OCI-LY7 (cell line): Measurements from ENCODE around the gene PIK3C2B. TPM values are rescaled to one million over a fixed set of nuclear protein-coding genes. Genes with fewer than 3 reads are reported as not detected.

ENCODE experiments used
- BruUV-seq: library from RNA; stranded (reverse); fragments of 400-500 nt; replicated peaks from 2 replicates; lab custom pipeline; 2021; lab: Mats Ljungman, UMichigan
- CTCF ChIA-PET: fragments of 300-600 bp; sonication (Branson Sonifier 250); formaldehyde crosslinking; loops from one replicate; lab custom pipeline; 2022; ENCODE audit warnings: antibody characterized with exemption; ENCODE audit not compliant: unreplicated experiment; lab: Charles Lee
- POLR2A ChIA-PET: fragments of 300-600 bp; sonication (Branson Sonifier 250); formaldehyde crosslinking; loops from one replicate; lab custom pipeline; 2022; ENCODE audit warnings: antibody characterized with exemption; lab: Charles Lee
- DNase-seq: peaks from one replicate; pipeline ENCODE4 v3.0.0-alpha.2; 2015; ENCODE audit warnings: low spot score
- H2AFZ ChIP-seq: fragments of 200-600 bp; sonication (generic), shearing (Covaris generic); 2 replicates; pipeline ENCODE4 v1.6.1; 2014; ENCODE audit warnings: mild to moderate bottlenecking, antibody characterized with exemption, low read length, moderate library complexity
- H3K27ac ChIP-seq: fragments of 200-600 bp; sonication (generic); 2 replicates; pipeline ENCODE4 v1.5.1; 2014; ENCODE audit warnings: mixed run types, low read depth, mild to moderate bottlenecking, moderate library complexity, low read length, inconsistent platforms; ENCODE audit not compliant: poor library complexity, severe bottlenecking
- H3K36me3 ChIP-seq: fragments of 200-600 bp; sonication (generic); 2 replicates; pipeline ENCODE4 v1.6.1; 2014; ENCODE audit warnings: mild to moderate bottlenecking, antibody characterized with exemption, low read length, moderate library complexity, mixed read lengths; ENCODE audit not compliant: insufficient read depth
- H3K4me1 ChIP-seq: fragments of 200-600 bp; sonication (generic); 2 replicates; pipeline ENCODE4 v1.5.1; 2014; ENCODE audit warnings: mild to moderate bottlenecking, low read length; ENCODE audit not compliant: insufficient read depth, poor library complexity, severe bottlenecking
- H3K4me2 ChIP-seq: fragments of 200-600 bp; sonication (generic); 2 replicates; pipeline ENCODE4 v1.6.1; 2014; ENCODE audit warnings: mild to moderate bottlenecking, low read length
- H3K4me3 ChIP-seq: fragments of 200-600 bp; sonication (generic); 2 replicates; pipeline ENCODE4 v1.5.1; 2014; ENCODE audit warnings: mild to moderate bottlenecking, low read depth, low read length; ENCODE audit not compliant: poor library complexity, severe bottlenecking
- H3K79me2 ChIP-seq: fragments of 200-600 bp; sonication (generic); 2 replicates; pipeline ENCODE4 v1.6.1; 2016; ENCODE audit warnings: low read depth, mild to moderate bottlenecking, low read length, moderate library complexity, mixed read lengths; ENCODE audit not compliant: insufficient read depth
- H3K9me2 ChIP-seq: fragments of 200-600 bp; sonication (generic); 2 replicates; pipeline ENCODE4 v1.6.1; 2016; ENCODE audit warnings: mild to moderate bottlenecking, low read length, mixed read lengths; ENCODE audit not compliant: insufficient read depth
- H3K9me3 ChIP-seq: fragments of 200-600 bp; sonication (generic); 2 replicates; pipeline ENCODE4 v1.6.1; 2014; ENCODE audit warnings: mild to moderate bottlenecking, mixed run types, low read length, mixed read lengths
- H4K20me1 ChIP-seq: fragments of 200-600 bp; sonication (generic); 2 replicates; pipeline ENCODE4 v1.6.1; 2014; ENCODE audit warnings: mild to moderate bottlenecking, antibody characterized with exemption, low read length, moderate library complexity, mixed read lengths; ENCODE audit not compliant: insufficient read depth
- EZH2phosphoT487 ChIP-seq: fragments of 200-600 bp; sonication (generic); IDR thresholded peaks from 2 replicates; pipeline ENCODE4 v1.6.1; 2018; ENCODE audit warnings: low read depth, borderline replicate concordance, mild to moderate bottlenecking, mixed run types, antibody characterized with exemption, low read length, moderate library complexity, mixed read lengths
- intact Hi-C: fragments of 100-400 bp; cut with micrococcal nuclease; formaldehyde crosslinking; loops from one replicate; pipeline ENCODE4 v1.10.0; 2022; ENCODE audit not compliant: unreplicated experiment
- total RNA-seq, 2 experiments: library from RNA; depleted of rRNA in 1 of 2; stranded (reverse); fragments of >200 nt in 1 of 2; shearing (Covaris generic) in 1 of 2; gene quantifications; 2 replicates each; pipeline ENCODE4 v1.2.3, GENCODE V29; 2014 to 2022
- TF ChIP-seq, protein P1 (sequence below): fragments of 200-600 bp; sonication (generic); conservative IDR thresholded peaks from 2 replicates; pipeline ENCODE4 v1.5.1; 2014; ENCODE audit warnings: mild to moderate bottlenecking, antibody characterized with exemption, low read length, moderate library complexity, mixed read lengths

PIK3C2B gene
- total RNA-seq, 2 experiments from 2014 or later: 12.5 to 43.9 TPM

DNA sequence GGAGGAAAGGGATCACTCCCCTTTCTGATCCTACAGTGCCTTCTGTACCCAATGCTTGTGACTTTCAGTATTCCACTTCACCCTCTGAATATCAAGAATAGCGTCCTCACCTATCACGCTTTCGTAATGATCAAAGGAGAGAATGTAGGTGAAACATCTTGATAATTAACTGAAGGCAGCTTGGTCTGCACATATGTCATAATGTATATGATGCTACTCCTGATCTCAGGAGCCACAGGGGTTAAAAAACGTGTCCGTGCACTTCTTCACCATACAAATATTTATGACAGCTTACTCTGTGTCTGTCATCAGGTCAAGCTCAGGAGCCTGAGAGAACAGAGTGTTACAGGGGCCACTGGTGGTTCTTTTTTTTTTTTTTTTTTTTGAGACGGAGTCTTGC lies 1.2 kb upstream of the PIK3C2B start:
- Histone ChIP-seq H3K79me2 (no peaks in the 10 kb centered on the region), H3K9me3 (no peaks in the 10 kb centered on the region), H3K36me3 (no peaks in the 10 kb centered on the region; the same call in 1 of the 2 replicates), H2AFZ (no peak overlapping the region), H3K27ac (peak overlapping the region; percentile 41), H3K4me1 (peaks cover 54% of the 10 kb centered on the region), H4K20me1 (no peaks in the 10 kb centered on the region; the same call in 1 of the 2 replicates), H3K9me2 (no peaks in the 10 kb centered on the region), H3K4me3 (peak overlapping the region; percentile 79), H3K4me2 (peak overlapping the region; percentile 91)
- TSS peak; percentile 94 for BruUV-seq
- intact Hi-C loops: loop anchor here (2.0 kb wide), 1 partner anchor 49 kb away; no protein-coding TSS in a partner anchor
- ChIA-PET CTCF (interaction anchor here (0.6 to 4.0 kb wide), 3 partner anchors 14 to 52 kb away, joined by 3 to 26 read pairs (median 3); no protein-coding TSS in a partner anchor), POLR2A (interaction anchor here (0.6 to 5.0 kb wide), 5 partner anchors 11 to 64 kb away, joined by 3 to 58 read pairs (median 4); no protein-coding TSS in a partner anchor)
- DNase-seq: no peak
- TF ChIP-seq, protein P1, sequence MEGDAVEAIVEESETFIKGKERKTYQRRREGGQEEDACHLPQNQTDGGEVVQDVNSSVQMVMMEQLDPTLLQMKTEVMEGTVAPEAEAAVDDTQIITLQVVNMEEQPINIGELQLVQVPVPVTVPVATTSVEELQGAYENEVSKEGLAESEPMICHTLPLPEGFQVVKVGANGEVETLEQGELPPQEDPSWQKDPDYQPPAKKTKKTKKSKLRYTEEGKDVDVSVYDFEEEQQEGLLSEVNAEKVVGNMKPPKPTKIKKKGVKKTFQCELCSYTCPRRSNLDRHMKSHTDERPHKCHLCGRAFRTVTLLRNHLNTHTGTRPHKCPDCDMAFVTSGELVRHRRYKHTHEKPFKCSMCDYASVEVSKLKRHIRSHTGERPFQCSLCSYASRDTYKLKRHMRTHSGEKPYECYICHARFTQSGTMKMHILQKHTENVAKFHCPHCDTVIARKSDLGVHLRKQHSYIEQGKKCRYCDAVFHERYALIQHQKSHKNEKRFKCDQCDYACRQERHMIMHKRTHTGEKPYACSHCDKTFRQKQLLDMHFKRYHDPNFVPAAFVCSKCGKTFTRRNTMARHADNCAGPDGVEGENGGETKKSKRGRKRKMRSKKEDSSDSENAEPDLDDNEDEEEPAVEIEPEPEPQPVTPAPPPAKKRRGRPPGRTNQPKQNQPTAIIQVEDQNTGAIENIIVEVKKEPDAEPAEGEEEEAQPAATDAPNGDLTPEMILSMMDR: no peak
- no peak for TF ChIP-seq EZH2phosphoT487

DNA sequence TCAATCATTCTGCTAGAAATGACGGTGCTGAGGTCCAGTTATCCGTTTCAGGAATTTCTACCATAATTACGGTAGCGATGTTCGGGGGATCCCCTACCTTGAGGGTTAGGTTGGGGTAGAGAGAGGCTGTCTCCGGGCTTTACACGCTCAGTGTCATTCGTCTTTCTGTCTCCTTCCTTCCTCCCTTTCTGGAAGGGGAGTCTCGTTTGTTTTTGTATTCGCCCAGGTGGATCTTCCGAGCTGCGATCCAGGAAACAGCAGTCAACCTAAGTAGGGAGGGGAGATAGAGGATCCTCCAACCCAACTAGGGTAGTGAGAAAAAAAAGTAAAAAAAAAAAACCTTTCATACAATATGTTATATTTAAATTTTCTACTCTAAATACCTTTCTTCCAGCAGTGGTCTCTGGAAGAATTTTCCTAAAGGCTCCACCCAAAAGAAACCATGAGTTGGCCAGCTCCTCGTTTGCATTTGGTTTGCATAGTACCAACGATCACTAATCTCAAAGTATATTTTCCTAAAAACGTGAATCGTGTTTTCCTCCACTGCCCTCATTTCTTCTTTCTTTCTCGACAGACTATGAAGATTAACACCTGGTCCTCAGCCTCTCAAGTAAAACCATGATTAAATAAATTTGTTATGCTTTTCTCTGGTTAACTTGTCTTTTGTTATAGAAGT lies 611 bp upstream of the PIK3C2B start:
- ChIA-PET POLR2A (interaction anchor here (1.0 to 5.0 kb wide), 9 partner anchors 10 to 48 kb away, joined by 3 to 58 read pairs (median 5); partner anchors contain the start of gene MDM4), CTCF (interaction anchor here (0.9 to 4.0 kb wide), 6 partner anchors 15 to 269 kb away, joined by 3 to 35 read pairs (median 3); no protein-coding TSS in a partner anchor)
- TF ChIP-seq, protein P1: 0 out of 2 replicates have a peak, but pooled peaks have one; percentile 10
- TF ChIP-seq EZH2phosphoT487: no peak
- Histone ChIP-seq H3K79me2 (no peaks in the 10 kb centered on the region), H3K36me3 (no peaks in the 10 kb centered on the region; the same call in 1 of the 2 replicates), H3K4me2 (peak overlapping the region; percentile 91), H3K4me3 (peak overlapping the region; percentile 79), H2AFZ (peak overlapping the region; percentile 43; the same call in 1 of the 2 replicates), H4K20me1 (no peaks in the 10 kb centered on the region; the same call in 1 of the 2 replicates), H3K27ac (peak overlapping the region; percentile 41), H3K9me3 (no peaks in the 10 kb centered on the region), H3K4me1 (peaks cover 58% of the 10 kb centered on the region), H3K9me2 (no peaks in the 10 kb centered on the region)
- intact Hi-C loops: loop anchor here (2.0 kb wide), 1 partner anchor 48 kb away; no protein-coding TSS in a partner anchor
- peak; percentile 50 for DNase-seq
- BruUV-seq: no TSS peak
